ENCODE measurements around the gene UQCRC1.

Gene UQCRC1

DNA sequence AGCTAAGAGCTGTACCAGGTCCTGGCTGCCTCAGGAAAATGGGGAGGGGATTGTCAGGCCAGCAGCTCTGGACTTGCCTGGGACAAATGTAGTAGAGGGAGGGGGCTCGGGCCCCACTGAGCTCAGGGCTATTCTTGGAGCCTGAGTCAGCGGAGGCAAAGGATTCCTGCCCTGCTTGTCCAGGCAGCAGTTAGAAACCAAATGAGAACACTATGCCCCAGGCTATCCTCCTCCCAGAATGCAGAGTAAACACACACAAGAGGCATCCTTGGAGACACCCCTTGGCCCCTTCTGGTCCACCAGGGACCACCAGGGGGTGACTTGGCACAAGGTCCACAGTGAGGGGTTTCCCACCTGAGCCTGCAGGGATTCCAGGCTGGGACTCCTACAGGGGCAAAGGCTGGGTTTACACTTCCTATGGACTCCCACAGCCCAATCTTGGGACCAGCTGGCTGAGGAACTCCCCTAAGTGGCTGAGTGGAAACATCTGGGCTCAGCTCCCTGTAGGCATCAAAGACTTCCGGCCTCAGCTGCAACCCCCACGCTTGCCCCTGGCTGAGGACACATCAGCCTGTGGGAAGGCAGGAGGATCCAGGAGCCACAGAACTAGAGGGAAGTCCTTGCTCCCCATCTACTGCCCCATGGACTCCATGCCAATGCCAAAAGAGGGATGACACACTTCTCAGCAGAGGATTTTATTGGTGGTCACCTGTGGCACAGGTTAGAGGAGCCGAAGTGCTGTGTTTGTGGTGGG lies 10.9 kb downstream of the UQCRC1 start:
- no peak for DNase-seq

DNA sequence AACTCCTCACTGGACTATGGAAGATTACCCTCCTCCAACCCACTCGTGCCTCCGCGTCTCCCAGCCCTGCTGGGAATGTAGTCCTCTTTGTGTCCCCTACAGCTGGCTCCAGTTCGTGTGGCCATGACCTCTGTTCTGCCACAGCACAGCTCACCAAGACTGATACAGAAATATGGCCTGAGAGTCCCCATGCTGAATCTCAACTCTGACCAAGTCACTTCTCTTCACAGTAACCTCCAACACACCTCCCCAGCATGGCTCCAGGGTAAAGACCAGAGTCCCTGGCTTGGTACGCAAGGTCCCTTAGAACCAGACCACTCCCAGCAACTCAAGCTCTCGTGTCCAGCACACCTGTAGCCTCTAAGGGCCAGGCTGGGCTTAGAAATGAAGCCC lies 12.0 kb downstream of the UQCRC1 start:
- DNase-seq, result no peak

DNA sequence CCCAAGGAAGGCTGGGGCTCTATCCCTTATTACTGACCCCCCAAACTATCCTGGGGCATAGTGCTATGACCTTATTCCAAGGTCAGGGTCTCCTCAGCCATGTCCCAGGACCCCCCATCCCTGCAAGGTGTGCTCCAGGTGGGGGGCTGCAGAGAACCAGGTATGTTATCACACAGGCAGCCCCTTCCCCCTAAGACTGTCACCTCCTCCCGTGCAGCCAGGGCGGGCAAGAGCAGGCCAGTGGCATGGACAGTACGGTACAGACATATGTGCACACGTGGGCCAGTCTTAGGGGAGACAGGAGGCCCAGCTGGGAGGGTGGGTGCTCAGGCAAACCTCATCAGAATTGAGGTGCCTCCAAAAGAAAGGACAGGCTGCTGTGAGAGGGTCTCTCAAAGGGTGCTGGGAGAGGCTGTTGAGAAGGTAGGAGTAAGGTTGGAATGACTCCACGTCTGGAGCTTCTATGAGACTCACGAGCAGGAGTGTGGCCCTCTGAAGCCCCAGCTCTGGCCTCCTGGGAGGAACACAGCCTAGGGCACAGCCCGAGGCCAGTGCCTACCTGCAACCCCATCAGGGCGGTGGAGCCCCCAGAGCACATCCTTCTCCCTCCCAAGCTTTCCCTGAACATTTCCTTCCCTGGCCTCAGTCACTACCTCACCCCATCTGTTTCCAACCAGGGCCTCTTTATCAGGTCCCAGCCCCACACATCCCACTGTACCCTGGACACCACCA lies 12.6 kb downstream of the UQCRC1 start:
- DNase-seq, result no peak

DNA sequence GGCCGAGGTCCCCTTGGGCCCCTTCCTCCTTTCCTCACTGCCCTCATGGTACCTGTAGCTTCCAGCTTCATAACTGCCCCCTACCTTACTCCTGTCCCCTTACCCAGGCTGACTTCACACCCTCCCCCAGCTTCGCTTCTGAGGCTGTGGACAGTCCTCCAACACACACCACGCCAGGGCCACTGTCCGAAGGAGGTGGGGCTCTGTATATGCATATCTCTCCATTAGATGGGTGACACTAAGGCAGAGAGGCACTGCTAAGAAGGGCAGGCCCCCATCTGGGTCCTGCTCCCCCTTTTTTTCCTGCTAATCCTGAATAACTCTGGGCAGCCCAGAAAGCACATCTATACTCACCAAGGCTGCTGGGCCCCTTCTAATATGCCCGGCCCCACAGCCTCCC lies 13.3 kb downstream of the UQCRC1 start:
- no peak for DNase-seq

DNA sequence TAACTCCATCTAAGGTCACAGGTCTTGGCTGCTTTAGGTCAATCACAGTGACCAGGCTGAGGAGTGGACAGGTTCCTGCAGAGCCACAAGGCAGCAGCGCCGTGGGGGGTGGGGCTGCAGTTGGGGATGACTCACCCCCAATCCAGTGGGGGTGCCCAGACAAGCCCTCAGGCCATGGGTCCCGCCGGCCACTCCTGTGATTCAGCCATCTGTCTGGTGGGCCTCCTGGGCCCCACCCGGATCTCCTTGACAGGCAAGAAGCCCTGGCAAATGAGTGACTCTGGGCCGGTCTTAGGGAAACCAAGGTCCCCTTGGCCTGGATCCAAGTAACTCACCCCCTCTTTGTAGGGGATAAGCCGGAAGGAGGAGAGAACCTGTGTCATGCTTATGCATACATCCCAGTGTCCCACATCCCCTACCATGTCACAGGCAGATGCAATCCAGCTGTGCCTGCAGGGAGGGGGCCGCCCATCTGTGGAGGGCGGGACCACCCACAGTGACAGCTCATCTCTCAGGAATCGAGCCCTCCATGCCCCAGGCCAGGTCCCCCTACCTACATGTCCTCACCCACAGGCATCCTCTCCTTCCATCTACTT lies 13.8 kb downstream of the UQCRC1 start:
- DNase-seq, result no peak

DNA sequence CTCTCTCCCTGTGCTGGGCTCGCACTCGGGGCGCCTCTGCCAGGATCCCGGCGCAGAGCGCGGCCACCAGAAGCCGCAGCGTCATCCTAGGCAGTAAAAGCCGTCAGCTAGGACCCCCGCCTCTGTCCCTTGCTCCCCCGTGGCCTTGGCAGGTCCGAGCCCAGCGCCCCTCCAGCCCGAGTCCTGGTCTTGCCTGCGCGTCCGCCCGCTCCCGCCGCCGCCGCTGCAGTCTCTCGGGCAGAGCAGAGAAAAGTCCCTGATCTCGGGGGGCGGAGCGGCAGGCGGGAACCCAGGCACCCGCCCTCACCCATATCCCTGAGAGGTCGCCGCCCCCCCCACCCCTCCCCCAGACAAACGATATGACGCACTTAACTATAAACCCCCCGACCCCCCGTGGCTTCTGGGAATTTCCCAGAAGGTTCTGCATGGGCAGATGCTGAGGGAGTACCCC lies 14.3 kb downstream of the UQCRC1 start, which contains the start of gene COL7A1:
Gene COL7A1 (minus strand): TSS at position 255 of the 451 bp plus-strand sequence. CDS start 170 bp downstream, at position 85.
- DNase-seq, result no peak

DNA sequence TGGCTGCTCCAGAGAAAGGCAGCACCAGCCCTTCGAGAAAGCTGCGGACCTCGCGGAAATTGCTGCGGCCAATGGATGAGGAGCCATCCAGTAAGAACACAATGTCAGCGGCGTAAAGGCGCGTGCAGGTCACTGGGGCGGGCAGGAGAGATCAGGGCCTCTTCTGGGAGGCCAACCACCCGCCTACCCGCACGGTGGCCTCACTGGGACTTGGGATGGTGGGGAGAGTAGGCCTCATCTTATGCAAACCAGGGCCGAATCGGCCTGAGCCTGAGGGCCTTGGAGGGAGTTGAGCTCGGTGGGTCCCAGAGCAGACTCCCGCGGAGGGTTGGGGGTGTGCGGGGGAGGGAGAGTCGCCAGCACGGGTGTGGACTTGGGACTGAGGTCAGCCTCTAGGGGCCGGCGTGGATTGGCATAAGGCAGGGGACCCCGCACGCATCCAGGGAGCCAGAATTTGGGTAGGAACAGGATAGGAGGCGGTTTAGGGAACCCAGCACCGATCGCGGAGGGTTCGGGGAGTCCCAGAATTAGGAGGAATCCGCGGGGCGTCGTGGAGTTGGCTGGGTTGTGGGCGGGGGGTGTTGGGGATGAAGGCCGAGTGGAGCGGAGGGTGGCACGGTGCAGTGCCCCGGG lies 14.9 kb downstream of the UQCRC1 start:
- no peak for DNase-seq

DNA sequence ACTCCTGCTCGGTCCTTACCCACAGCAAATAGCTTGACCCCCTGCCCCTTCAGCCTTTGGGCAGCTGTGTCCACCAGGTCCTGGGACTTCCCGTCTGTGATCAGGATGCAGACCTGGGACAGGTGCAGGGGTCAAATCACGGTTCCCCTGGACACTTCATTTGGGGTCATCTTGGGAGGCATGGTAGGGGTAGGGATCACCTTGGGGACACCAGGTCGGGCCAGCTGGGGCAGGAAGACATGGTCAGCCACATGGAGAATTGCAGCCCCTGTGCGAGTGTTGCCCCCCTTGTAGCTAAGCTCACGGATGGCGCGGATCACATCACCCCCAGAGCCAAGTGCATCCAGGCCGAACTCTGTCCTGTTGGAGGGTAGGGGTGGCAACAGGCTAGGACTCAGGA lies 16.1 kb downstream of the UQCRC1 start:
- no peak for DNase-seq

DNA sequence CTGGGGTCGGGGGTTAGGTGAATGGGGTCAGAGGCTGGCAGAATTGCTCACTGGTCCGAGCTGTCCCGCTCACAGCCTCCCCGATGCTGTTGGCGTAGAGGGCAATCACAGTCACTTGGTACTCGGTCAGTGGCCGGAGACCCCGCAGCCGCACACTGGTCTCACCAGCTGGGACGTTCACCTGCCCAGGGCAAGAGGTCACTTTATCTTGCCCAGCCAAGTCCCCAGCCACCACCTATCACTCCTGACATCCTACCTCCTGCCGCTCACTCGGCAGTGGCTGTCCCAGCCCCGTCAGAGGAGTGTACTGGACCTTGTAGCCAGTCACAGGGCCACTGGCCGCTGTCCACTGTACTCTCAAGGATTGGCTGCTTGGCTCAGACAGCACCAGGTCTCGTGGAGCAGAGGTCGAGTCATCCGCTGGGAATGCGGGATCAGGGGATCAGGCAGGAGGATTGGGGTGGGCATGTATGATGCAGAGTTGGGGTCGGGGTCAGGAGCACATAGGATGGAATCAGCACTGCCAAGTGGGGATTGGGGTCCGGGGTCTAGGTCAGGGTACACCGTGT lies 16.8 kb downstream of the UQCRC1 start:
- DNase-seq, result no peak

DNA sequence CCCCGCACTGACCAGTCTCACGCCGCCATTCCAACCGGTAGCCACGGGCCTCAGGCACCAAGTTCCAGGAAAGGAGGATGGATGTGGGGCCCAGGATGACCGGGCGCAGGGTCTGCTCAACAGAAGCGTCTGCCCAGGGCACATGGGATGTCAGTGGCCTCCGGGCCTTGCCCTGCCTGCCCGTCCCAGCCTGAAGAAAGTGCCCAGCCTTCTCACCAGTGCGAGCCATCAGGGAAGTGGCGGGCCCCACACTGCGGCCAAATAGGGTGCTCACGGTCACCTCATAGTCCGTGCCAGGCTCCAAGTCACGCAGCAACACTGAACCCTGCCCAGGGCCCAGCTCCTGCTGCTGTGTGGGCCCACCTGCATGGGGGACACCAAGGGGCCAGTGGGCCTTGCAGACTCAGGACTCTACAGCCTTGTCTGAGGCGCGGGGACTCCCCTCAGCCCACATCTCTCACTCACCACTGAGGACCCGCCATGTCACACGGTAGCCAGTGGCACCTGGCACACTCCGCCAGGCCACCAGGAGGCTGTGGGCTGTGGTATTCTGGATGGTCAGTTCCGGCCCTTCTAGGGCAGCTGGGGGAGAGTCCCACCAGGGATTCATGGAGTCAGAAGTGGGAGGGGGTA lies 17.4 kb downstream of the UQCRC1 start:
- no peak for DNase-seq

DNA sequence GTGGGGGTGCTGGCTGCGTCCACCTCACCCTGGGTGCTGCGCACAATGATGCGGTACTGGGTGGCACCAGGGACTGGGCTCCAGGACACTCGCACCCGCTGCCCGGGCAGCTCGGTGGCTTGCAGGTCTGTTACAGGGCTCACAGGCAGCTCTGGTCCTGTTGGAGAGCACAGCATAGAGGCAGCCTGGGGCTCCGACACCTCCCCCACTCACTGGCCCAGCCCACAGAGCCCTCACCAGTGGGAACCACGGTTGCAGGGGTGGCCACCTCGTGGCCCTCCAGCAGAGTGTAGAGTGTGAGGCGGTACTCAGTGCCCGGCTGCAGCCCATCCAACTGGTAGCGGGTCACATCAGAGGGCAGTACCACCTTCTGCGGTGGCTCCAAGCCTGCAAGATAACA lies 18.0 kb downstream of the UQCRC1 start:
- DNase-seq, result no peak

DNA sequence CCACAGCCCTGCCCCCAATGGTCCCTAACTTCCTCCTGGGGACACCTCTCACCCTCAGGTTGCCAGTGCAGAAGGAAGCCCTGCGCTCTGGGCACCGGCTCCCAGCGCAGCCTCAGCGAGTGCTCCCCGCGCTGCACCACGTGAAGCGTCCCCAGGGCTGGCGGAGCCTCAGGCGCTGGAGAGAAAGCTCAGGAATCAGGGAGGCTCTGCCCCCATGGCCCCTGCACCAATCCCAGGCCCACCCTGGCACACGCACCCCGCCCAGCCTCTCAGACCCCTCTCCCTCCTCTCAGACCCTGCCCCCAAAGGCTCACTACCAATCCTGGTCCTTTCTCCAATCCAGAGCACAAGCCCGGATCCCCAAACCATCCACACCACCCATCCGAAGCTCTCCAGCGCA lies 21.2 kb downstream of the UQCRC1 start:
- no peak for DNase-seq

DNA sequence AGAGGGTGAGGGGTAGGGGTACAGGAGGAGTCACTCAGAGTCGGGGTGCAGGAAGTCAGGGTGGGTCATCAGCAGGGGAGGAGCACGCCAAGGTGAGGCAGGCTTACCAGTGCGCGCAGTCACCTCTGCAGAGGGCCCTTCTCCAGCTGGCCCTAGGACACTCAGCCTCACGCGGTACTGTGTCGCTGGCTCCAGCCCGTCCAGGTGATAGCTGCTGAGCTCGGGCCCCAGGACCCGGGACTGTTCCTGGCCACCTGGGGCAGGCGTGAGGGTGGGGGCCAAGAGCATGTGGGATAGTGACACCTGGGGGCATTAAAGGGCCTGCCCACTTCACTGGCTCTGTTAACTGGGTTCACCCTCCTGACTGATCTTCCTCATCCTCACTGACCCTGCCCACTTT lies 21.8 kb downstream of the UQCRC1 start:
- no peak for DNase-seq

DNA sequence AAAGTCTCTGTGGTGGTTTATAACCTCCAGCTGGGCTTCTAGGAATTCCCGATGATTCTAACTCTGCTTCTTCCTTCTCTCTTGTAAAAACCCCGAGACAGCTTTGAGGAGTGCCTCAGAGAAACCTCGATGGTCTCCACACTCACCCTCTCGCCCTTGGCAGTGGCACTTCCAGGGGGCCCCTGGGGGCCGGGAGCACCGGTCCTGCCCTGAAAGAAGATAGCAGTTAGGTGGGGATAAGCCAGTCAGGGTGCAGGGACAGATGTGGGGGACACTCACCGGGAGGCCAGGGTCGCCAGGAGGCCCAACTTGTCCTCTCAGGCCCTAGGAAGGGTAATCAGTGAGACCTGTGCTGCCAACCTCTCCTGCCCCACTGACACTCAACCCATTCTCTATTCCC lies 24.0 kb downstream of the UQCRC1 start:
- no peak for DNase-seq

DNA sequence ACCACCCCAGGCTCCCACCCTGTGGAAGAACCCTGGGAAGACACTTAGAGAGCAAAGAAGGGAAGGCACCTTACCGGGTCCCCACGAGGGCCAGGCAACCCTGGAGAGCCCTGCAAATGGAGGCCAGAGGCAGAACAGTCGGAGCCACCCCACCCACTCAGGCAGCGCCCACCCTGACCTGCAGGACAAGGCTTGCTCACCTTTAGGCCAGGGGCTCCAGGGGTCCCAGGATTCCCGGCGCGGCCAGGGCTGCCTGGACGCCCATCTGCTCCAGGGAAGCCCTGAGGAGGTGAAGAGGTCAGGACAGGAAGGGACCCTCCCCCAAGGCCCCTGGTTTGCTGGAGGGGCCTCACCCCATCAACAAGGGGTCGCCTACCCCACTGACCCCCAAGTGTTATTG lies 24.6 kb downstream of the UQCRC1 start:
- DNase-seq, result no peak

DNA sequence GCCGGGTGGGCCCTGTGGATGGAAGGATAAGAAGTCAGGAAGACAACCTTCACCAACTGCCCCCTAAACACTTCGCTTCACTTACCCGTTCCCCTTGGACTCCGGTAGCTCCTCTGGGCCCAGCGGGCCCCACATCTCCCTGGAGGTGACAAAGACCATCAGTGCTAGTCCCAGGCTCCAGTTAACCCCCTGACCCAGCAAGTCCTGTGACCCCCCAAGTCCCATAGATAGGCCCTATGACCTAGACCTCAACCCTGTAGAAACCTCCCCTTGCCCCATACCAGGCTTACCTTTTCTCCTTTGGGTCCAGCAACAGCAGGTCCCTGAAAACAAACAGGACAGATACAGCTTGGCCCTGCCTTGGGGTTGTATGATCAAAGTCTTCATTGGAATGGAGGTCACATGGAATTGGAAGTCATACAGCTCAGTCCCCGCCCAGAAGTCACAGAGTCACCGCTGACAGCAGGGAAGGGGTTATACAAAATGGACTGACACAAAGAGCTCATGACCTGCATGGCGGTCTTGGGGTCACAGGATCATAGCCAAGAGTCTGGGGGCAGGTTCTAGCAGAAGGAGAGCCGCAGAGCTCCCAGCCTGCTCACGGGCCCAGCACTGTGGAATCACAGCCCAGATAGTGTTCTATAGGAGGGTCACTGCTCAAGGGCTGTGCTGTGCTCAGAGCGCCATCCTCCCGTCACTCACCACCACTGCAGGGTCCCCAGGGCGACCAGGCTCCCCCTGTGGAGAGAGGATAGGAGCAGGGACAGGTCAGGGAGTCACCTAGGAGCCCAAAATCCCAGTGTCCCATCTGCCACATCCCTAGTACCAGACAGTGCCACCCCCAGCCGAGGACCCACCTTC lies 27.6 kb downstream of the UQCRC1 start:
- DNase-seq, result no peak

DNA sequence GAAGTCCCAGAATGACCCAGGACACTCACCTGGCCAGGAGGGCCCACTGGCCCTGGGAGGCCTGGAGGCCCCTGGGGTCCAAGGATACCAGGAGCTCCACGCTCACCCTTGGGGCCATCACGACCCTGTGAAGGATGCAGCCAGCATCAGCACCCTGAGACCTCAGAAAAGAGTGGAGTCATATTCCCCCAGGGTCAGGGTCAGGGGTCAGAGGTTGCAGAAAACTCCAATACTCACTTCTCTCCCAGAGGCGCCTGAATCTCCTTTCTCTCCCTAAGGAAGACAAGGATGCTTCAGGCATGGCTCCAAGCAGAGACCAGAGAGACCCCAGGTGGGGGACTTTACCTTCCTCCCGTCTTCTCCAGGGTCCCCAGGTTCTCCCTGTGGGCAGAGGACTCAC lies 32.8 kb downstream of the UQCRC1 start:
- no peak for DNase-seq

DNA sequence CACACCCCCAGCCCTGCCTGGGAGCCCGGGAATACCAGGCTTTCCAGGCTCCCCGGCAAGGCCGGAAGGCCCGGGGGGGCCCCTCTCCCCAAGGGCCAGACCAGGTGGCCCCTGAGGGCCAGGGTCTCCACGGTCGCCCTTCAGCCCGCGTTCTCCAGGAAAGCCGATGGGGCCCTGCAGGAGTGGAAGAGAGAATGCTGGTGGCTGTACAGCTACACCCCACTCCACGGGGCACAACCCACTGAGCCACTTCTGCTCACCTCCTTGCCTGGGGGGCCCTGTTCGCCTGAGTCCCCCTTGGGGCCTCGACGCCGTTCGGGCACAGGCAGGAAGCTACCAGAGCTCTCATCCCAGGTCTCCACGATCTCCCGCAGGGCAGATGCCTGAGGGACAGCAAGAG lies 34.1 kb downstream of the UQCRC1 start:
- DNase-seq, result no peak

DNA sequence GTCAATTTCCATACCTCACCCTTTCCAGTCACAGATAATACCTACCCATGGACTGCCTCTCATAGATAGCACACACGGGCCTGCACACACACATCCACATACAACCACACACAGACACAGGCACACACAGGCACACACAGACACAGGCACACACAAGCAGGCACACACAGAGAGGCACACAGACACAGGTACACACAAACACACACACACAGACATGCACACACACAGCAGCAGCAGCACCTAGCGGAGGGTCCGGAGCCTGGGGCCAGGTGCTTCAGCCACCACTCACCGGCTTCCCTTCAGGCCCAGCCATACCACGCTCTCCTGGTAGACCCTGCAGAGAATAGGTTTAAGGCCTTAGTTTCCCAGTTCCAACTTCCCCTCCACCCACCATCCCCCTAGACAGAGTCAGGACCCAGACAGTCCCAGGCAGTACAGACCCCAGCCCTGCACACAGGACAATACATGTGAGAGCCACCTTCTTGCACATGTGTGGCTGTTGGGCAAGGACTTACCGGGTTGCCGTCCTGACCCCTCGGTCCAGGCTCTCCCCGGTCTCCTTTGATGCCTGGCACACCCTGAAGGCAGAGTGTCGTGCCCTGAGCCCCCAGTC lies 35.4 kb downstream of the UQCRC1 start:
- DNase-seq, result no peak

DNA sequence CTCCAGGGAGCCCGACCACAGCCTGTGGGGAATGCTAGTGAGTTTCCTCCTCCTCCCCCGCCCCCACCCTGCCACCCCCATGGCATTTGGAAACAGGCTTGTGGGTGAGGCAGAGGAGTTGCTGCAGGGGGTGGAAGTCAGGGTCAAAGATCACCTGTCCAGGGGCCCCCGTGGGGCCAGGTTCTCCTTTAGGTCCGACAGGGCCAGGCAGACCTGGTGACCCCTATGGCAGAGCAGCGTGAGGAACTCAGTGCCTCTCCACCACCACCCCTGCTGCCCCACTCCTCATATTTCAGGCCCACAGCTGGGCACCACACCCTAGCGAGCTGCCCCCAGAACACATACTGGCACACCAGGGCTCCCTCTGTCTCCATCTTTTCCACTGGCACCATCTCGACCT lies 36.9 kb downstream of the UQCRC1 start:
- DNase-seq, result no peak

DNA sequence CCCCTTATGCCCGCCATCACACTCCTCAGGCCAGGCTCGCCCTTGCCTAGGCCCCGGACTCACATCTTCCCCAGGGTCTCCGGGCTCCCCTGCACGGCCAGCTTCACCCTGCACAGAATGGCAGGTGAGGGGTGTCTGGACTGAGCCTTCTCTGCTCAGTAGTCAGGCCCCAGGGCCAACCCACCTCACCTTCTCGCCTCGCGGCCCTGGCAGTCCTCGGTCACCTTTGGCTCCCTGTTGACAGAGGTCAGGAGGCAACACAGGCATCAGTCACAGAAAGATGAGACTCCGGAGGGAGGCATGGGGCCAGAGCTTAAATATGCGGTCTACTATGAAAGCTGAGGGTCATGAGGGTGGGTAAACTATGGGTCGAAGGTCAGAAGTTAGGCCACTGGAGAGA lies 37.5 kb downstream of the UQCRC1 start:
- no peak for DNase-seq
